ENCODE data around the gene RFK.
"Not testable (repeated sequence)": the region's sequence is repeated elsewhere in the genome, so short reads cannot be mapped to it uniquely, and the experiment has no call there.

RFK gene

GRCh38 chr9:76371901-76372300, 22.3 kb downstream of the RFK start:
- no peak for DNase-seq (ENCODE audit: low read depth in 2 of 2)

GRCh38 chr9:76370396-76371023, 23.7 kb downstream of the RFK start:
- no peak for DNase-seq (ENCODE audit: low read depth in 2 of 2)

- no peak for DNase-seq (ENCODE audit: low read depth in 2 of 2)
Observed at GRCh38 chr9:76369583-76369982, 24.6 kb downstream of the RFK start.

GRCh38 chr9:76366275-76366674, 28.0 kb downstream of the RFK start:
- DNase-seq (ENCODE audit: low read depth in 2 of 2) = no peak

GRCh38 chr9:76365028-76365427, 29.2 kb downstream of the RFK start:
- DNase-seq (ENCODE audit: low read depth in 2 of 2) = no peak

- no peak for DNase-seq (ENCODE audit: low read depth in 2 of 2)
Observed at GRCh38 chr9:76363032-76363395, 31.2 kb downstream of the RFK start.

GRCh38 chr9:76362332-76363031, 31.7 kb downstream of the RFK start:
- DNase-seq (ENCODE audit: low read depth in 2 of 2) = not testable (repeated sequence)

- no peak for DNase-seq (ENCODE audit: low read depth in 2 of 2)
Observed at GRCh38 chr9:76359766-76360165, 34.5 kb downstream of the RFK start.

- DNase-seq (ENCODE audit: low read depth in 2 of 2) = no peak
Observed at GRCh38 chr9:76359365-76359764, 34.9 kb downstream of the RFK start.

GRCh38 chr9:76358628-76359280, 35.5 kb downstream of the RFK start:
- no peak for DNase-seq (ENCODE audit: low read depth in 2 of 2)

- DNase-seq (ENCODE audit: low read depth in 2 of 2) = no peak
Observed at GRCh38 chr9:76357555-76357954, 36.7 kb downstream of the RFK start.

GRCh38 chr9:76355886-76356285, 38.3 kb downstream of the RFK start:
- no peak for DNase-seq (ENCODE audit: low read depth in 2 of 2)

- no peak for DNase-seq (ENCODE audit: low read depth in 2 of 2)
Observed at GRCh38 chr9:76354221-76354620, 40.0 kb downstream of the RFK start.

- no peak for DNase-seq (ENCODE audit: low read depth in 2 of 2)
Observed at GRCh38 chr9:76353280-76353679, 40.9 kb downstream of the RFK start.

- no peak for DNase-seq (ENCODE audit: low read depth in 2 of 2)
Observed at GRCh38 chr9:76352026-76352620, 42.1 kb downstream of the RFK start.

GRCh38 chr9:76351006-76351405, 43.2 kb downstream of the RFK start:
- no peak for DNase-seq (ENCODE audit: low read depth in 2 of 2)

- DNase-seq (ENCODE audit: low read depth in 2 of 2) = no peak
Observed at GRCh38 chr9:76349865-76350264, 44.4 kb downstream of the RFK start.

GRCh38 chr9:76342858-76343257, 51.4 kb downstream of the RFK start:
- DNase-seq (ENCODE audit: low read depth in 2 of 2) = no peak

- DNase-seq (ENCODE audit: low read depth in 2 of 2) = no peak
Observed at GRCh38 chr9:76342201-76342600, 52.0 kb downstream of the RFK start.

- DNase-seq (ENCODE audit: low read depth in 2 of 2) = no peak
Observed at GRCh38 chr9:76341616-76342015, 52.6 kb downstream of the RFK start.

GRCh38 chr9:76338418-76338817, 55.8 kb downstream of the RFK start:
- no peak for DNase-seq (ENCODE audit: low read depth in 2 of 2)

GRCh38 chr9:76336027-76336426, 58.2 kb downstream of the RFK start:
- DNase-seq (ENCODE audit: low read depth in 2 of 2) = no peak

Data from stimulated activated CD4-positive, alpha-beta T cell treated with anti-CD3 and anti-CD28 coated beads, Interleukin-4, amount 100 ng/mL, for 48 hours (primary cell).